GM19397 (cell line): Measurements from ENCODE around the gene RTN4RL2.
"Not testable (repeated sequence)": the region's sequence is repeated elsewhere in the genome, so short reads cannot be mapped to it uniquely, and the experiment has no call there.

Experiments
- ATAC-seq: cut with Tn5 transposase; IDR thresholded peaks from one replicate; pipeline ENCODE4 v1.9.1; 2021; ENCODE audit warnings: mild to moderate bottlenecking, moderate library complexity; ENCODE audit not compliant: unreplicated experiment

The RTN4RL2 gene

DNA sequence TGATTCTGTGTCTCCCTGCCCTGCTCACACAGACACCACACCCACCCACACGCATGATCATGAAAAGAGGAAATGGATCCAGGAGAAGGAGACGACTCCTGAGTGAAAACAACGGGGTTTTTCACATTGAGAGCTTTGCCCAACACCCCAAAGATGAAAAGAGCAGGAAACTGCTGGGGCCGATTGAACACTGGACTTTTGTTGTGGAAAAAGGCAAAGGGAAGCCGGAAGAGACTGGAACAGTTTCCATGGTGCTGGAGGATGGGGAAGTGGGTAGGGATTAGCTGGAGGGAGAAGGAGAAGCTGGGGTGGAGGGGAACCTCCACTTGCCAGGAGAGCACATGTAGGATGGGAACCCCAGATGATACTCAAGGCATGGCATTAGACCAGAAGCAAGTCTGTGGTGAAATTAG is 28.2 kb upstream of the RTN4RL2 start:
- no peak for ATAC-seq

DNA sequence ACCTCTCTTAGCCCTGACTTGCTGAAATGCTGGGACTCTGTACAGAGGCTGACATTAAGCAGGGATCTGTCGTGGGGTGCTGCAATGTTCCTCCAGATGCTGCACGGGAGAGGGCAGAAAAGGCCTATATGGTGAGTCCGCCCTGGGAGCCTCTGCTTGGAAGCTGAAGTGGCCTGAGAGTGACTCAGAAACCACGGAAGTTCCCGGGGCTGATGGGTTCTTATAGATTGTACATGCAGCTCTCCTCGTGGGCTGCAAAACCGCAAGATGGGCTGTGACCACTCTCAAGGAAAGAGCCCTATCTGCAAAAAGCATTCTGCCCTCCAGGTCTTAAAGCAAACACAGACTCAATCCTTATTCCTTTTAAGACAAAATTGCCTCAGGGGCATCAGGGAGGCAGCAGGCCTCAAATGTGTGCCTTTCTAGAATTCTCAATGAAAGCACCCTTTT is 27.6 kb upstream of the RTN4RL2 start:
- ATAC-seq = no peak

DNA sequence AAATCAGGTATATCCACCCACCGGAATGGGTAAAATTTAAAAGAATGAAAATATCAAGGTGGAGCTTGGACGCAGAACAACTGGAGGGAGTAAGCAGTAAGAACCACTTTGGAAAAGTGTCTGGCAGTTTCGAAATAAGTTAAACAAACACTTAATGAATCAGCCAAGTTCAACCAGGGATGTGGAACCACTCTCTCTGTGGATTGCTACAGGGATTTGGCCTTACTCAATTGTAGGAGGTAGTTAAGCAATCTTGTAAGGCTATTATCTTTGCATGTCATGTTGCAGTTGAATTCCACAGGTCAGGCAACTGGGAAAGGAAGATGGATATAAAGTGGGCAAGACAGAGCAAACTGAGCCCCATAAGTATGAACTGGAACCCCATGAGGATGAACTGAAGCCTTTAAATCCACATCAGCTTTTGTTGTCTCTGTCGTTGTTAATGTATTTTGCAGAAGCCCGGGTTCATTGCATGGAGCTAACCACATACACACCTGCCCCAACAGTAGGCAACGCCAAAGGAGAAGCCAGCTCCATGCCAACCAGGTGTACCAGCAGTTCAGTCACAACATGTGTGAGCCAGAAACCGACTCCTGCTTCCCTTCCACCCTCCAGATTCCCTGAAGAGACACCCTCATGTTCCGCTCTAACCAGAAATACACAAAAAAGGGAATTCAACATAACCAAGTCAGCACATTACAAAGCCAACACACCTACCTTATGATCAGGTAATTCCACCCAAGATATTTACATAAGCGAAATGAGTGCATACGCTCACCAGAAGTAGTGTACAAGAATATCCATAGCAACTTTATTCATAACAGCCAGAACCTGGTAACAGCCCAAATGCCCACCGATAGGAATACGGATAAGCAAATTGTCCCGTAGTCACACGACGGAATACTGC is 25.4 kb upstream of the RTN4RL2 start:
- no peak for ATAC-seq

- no peak for ATAC-seq
Measured at GRCh38 chr11:57436031-57436430, 24.3 kb upstream of the RTN4RL2 start.

GRCh38 chr11:57438345-57439285 is 21.7 kb upstream of the RTN4RL2 start:
- ATAC-seq = no peak

DNA sequence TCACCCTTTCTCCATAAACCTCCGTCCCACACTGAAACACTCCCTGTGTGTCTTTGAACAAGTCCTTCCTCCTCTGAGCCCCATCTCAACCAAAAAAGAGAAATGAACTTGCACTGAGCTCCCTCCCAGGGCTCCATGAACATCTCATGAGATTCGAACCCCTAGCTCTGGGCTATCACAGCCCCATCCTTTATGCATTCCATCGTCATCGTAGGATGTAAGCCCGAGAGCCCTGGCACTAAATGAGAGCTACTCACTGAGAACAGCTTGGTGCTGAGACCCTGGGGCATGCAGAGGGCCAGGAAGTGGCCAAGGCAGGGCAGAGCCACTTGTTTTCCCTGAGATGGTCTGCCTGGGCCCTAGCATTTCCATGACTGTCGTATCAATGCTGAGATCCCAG is 20.5 kb upstream of the RTN4RL2 start:
- ATAC-seq = no peak

- ATAC-seq = no peak
Measured at GRCh38 chr11:57440744-57441414, 19.4 kb upstream of the RTN4RL2 start.

- no peak for ATAC-seq
Measured at GRCh38 chr11:57444362-57445121, 15.8 kb upstream of the RTN4RL2 start.

DNA sequence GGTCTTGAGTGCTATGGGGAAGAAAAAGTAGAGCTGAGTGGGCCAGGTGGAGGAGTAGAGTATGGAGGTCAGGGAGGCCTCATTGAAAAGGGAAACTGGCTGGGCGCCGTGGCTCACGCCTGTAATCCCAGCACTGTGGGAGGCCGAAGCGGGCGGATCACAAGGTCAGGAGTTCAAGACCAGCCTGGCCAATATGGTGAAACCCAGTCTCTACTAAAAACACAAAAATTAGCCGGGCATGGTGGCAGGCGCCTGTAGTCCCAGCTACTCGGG is 15.3 kb upstream of the RTN4RL2 start:
- ATAC-seq = not testable (repeated sequence)

DNA sequence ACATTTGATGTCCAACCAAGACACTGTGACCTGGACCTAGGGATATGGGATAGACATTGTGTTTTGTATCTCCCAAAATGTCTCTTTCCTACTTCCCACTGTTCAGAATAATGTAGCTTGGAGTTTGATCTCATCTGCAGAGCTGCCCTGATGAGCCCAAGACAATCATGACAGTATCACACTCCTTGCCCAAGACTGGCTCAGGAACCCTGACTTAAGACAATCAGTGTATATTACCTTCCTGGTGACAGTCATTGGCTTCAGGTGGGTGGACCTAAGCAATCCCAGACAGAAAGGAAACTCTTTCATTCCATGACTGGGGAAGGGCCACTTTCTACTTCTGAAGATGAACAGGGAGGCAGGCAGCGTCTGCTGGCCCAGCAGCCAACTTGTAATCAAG is 14.3 kb upstream of the RTN4RL2 start:
- no peak for ATAC-seq

- ATAC-seq = no peak
Measured at GRCh38 chr11:57453543-57454177, 6.7 kb upstream of the RTN4RL2 start.

DNA sequence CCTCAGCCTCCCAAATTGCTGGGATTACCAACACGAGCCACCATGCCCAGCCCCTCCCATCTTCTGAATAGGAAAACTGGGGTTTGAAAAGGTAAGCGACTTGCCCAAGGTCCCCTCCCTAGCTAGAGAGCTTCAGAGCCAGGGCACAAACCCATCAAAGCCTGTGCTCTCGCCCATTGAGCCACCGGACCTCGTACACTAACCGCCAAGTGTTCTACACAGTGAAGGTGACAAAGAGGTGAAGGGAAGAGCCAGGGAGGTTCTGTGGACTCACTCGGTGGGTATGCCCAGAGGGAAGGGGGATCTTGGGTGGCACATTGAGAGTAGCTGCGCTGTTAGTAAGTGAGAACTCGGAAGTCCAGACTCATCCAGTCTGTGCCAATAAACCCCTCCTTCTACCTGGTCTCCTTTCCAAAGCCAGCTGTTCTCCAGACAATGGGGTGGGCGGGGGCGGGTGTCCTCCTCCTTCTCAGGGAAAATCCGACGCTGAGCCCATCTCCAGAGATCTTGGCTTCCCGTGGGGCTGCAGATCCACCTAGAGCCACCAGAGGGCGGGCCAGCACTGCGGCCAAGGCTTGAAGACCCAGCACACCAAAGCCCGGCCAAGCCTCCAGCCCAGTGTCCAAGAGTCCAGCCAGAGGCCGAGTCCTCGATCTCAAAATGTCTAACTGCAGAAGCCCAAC is 3.2 kb upstream of the RTN4RL2 start:
- ATAC-seq = peak; percentile 64

DNA sequence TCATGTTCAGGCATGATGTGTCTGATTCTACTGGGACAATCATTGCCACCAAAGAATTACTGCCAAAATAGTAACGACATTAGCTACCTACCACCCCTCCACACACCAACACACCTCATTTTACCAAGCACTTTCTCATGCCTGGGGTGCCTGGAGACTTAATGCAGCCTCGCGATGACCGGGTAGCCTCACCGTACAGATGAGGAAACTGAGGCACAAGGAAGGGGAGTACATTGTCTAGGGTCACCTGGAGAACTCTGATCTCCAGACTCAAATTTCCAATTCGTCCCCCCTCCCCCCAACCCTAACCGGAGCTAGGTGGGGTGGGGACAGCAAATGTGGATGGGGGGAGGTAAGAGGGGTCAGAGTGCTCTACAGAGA is 2.7 kb upstream of the RTN4RL2 start:
- ATAC-seq = peak; percentile 17

- ATAC-seq = no peak
Measured at GRCh38 chr11:57458060-57458409, 2.3 kb upstream of the RTN4RL2 start.

DNA sequence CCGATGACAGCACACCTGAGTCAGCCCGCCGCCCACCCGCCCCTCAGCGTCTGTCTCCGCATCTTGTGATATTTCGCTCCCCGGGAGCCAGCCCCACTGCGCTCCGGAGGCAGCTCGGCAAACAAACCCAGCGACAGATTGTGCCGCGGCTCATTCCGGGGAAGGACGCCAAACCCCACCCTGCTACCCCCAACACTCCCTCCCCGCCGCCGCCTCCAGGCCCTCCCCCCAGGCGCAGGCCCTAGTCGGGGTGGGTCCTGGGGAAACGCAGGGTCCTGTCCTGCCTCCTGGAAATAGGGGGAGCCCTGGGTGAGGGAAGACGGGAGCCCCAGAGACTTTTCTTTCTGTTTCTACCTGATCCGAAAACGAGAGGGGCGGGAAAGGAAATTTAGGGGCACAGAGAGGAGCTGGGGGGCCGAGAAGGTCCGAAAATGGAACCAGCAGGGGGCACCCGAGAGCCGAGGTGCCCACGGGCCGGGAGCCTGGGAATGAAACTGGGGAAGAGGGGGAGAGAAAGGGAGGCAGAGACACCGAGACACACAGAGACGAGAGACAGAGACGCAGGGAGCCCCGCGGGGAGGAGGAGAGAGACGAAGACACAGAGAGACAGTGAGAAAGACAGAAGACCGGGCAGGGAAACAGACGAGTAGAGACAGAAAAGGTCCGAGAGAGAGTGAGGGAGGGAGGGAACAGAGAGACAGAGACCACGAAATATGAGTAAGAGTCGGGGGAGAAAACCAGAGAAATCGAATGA is 1.7 kb upstream of the RTN4RL2 start:
- no peak for ATAC-seq

DNA sequence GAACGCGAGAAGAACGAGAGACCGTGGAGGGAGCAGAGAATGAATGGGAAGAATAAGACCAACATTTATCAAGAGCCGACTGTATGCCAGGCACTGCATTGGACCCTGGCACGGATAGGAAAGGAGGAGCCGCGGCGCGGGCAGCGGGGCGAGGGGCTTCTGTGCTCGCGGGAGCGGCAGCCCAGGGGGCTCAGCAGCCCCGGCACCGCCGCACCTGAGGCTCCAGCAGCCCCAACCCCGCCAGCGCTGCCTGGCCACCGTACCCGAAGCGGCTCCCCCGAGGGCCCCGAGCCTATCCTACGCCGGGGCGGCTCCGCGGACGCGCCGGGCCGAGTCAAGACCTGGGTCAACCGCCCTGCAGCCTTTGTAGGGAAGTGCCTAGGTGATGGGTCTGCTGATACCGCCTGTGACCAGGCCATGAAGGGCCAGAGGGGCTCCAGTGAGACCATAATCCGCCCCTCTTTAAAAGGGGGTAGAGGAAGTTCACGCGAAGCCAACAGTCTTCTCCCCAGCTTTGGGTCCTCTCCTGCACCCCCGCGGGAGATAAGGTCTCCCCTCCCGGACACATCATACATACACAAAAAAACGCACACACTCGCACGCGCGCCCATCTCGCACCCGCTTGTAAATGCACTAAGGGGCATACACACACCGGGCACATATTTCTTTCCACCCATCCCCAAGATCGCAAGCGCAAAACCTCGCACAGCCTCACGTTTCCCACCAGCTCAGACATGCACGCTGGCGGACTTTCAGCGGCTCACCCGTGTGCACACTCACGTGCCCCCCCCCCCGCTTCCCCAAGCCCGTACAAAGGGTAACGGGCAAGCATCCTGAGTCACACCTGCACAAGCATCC is 935 bp upstream of the RTN4RL2 start:
- ATAC-seq = no peak

DNA sequence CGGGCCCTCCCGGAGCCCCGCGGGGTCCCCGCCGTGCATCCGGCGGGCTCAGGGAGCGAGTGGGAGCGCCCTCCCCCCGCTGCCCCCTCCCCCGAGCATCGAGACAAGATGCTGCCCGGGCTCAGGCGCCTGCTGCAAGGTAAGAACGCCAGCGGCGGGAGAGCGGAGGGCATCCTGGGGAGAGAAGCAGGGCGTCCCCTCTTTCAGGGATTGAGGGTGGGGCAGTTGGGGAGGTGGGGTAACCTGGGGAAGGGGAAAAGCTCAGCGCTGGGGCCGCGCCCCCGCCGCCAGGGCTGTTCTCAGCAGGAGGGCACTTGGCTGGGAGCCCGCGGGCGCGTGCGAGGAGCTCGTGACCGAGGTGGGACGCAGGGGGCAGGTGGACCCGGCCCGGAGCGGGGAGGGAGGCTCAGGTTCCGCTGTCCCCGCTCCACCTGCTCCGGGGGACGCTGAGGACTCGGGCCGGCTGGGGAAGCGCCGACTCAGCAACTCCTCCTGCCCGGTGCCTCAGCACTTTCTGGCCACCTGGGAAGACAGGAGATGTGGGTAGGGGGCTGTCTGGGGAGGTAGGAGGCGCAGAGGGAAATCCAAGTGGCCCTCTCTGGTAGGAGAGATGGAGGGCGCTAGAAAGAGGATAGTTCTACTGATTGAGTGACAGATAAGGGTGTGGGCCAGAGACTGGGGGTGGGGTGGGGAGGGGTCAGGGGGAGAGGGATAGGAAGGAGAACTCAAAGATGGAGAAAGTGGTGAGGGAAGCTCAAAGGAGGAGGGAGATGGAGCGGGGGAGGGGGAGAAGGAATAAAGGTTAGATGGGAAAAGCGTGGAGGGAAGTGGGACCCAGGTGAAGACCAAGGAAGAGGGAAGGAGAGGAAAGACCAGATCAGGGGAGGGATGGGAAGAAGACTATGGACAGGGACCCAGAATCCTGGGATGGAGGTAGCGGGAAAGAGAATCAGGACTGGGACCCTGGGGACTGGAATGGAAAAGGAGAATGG is 726 bp downstream of the RTN4RL2 start:
- no peak for ATAC-seq
